ENCODE results near the gene HOXB5.

Gene HOXB5

DNA sequence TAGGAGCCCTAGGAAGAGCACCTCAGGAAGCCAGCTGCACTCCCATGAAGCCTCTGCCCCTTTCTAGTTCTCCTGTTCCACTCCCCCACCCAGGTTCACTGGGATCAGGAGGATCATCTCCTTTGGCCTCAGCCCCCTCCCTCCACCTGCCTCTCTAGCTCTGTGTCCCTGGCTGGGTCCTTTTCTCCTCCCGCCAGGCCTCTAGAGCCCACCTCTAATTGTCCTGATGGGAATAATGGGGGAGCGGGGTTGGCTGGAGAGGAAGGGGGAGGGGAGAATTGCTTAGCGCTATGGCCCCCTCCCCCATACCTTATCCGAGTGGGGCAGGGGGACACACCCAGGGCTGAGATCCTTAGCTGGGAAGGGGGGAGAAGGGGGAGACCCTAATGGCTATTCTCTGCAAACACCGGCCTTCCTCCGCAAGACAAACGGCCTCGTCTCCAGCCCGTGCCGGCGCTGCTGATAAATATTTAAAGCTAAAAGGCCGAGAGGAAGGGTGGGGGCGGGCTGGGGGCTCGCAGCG lies 16.2 kb upstream of the HOXB5 start:
- TF ChIP-seq POLR2A (IDR thresholded peaks at IDR 0.05; ENCODE audit: extremely low read depth, insufficient read length): no peak
- TF ChIP-seq, protein P1, sequence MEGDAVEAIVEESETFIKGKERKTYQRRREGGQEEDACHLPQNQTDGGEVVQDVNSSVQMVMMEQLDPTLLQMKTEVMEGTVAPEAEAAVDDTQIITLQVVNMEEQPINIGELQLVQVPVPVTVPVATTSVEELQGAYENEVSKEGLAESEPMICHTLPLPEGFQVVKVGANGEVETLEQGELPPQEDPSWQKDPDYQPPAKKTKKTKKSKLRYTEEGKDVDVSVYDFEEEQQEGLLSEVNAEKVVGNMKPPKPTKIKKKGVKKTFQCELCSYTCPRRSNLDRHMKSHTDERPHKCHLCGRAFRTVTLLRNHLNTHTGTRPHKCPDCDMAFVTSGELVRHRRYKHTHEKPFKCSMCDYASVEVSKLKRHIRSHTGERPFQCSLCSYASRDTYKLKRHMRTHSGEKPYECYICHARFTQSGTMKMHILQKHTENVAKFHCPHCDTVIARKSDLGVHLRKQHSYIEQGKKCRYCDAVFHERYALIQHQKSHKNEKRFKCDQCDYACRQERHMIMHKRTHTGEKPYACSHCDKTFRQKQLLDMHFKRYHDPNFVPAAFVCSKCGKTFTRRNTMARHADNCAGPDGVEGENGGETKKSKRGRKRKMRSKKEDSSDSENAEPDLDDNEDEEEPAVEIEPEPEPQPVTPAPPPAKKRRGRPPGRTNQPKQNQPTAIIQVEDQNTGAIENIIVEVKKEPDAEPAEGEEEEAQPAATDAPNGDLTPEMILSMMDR (IDR thresholded peaks at IDR 0.05; ENCODE audit: low read depth, low read length): no peak
- no peak for TF ChIP-seq MYC (IDR thresholded peaks at IDR 0.05; ENCODE audit: low read depth, low read length)
- TF ChIP-seq, protein P2, sequence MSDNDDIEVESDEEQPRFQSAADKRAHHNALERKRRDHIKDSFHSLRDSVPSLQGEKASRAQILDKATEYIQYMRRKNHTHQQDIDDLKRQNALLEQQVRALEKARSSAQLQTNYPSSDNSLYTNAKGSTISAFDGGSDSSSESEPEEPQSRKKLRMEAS (IDR thresholded peaks at IDR 0.05; ENCODE audit: low read depth, low read length): no peak
- DNase-seq (ENCODE audit: low read depth): no peak
- no peak overlapping the region for H3K4me3 ChIP-seq (ENCODE audit: low read depth, low read length)

GRCh38 chr17:48609033-48609432 lies 15.5 kb upstream of the HOXB5 start:
- no peak overlapping the region for H3K4me3 ChIP-seq (ENCODE audit: low read depth, low read length)
- no peak for TF ChIP-seq MYC (IDR thresholded peaks at IDR 0.05; ENCODE audit: low read depth, low read length)
- TF ChIP-seq POLR2A (IDR thresholded peaks at IDR 0.05; ENCODE audit: extremely low read depth, insufficient read length): no peak
- TF ChIP-seq, protein P1 (IDR thresholded peaks at IDR 0.05; ENCODE audit: low read depth, low read length): no peak
- TF ChIP-seq, protein P2 (IDR thresholded peaks at IDR 0.05; ENCODE audit: low read depth, low read length): no peak
- DNase-seq (ENCODE audit: low read depth): no peak

DNA sequence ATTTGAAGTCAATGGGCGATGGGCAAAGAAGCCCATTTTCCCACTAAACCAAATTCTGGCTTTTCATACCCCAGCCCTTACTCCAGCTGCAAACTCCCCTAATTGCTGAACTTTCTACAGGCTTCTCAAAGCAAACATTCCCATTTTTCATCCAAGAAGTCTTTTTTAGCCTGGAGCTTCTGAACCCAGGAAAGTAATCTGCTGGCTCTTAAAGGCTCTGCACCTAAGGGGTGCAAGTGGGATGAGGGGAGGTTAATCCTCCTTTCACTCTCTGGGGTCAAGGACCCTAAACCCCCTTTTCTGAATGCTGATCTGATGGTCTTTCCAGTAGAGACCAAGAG lies 14.9 kb upstream of the HOXB5 start:
- no peak for TF ChIP-seq POLR2A (IDR thresholded peaks at IDR 0.05; ENCODE audit: extremely low read depth, insufficient read length)
- TF ChIP-seq, protein P2 (IDR thresholded peaks at IDR 0.05; ENCODE audit: low read depth, low read length): no peak
- TF ChIP-seq, protein P1 (IDR thresholded peaks at IDR 0.05; ENCODE audit: low read depth, low read length): no peak
- no peak for TF ChIP-seq MYC (IDR thresholded peaks at IDR 0.05; ENCODE audit: low read depth, low read length)
- DNase-seq (ENCODE audit: low read depth): no peak
- H3K4me3 ChIP-seq (ENCODE audit: low read depth, low read length): no peak overlapping the region

- H3K4me3 ChIP-seq (ENCODE audit: low read depth, low read length): no peak overlapping the region
- TF ChIP-seq, protein P2 (IDR thresholded peaks at IDR 0.05; ENCODE audit: low read depth, low read length): no peak
- TF ChIP-seq, protein P1 (IDR thresholded peaks at IDR 0.05; ENCODE audit: low read depth, low read length): no peak
- TF ChIP-seq MYC (IDR thresholded peaks at IDR 0.05; ENCODE audit: low read depth, low read length): no peak
- no peak for DNase-seq (ENCODE audit: low read depth)
Measured at GRCh38 chr17:48606892-48607614, 13.5 kb upstream of the HOXB5 start.

- no peak for DNase-seq (ENCODE audit: low read depth)
- TF ChIP-seq MYC (IDR thresholded peaks at IDR 0.05; ENCODE audit: low read depth, low read length): no peak
- TF ChIP-seq, protein P2 (IDR thresholded peaks at IDR 0.05; ENCODE audit: low read depth, low read length): no peak
- H3K4me3 ChIP-seq (ENCODE audit: low read depth, low read length): no peak overlapping the region
Measured at GRCh38 chr17:48605991-48606891, 12.7 kb upstream of the HOXB5 start.

Data from NB4 (cell line).